Osteoblast (primary cell): ENCODE results near the gene DISC1. TPM values are rescaled to one million over a fixed set of nuclear protein-coding genes. Genes with fewer than 3 reads are reported as not detected.
A peak's percentile ranks its signal among the peaks of the same experiment; 100 is the strongest.

ENCODE experiments used
- DNase-seq: peaks from one replicate; pipeline ENCODE4 v3.0.0; 2011; ENCODE audit warnings: low spot score, mixed read lengths; ENCODE audit not compliant: insufficient read length; ENCODE audit errors: missing footprints
- H2AFZ ChIP-seq: 2 replicates; pipeline ENCODE4 v1.6.0; 2011; ENCODE audit warnings: mild to moderate bottlenecking, low read length
- H3K27ac ChIP-seq: 2 replicates; pipeline ENCODE4 v1.5.1; 2011; ENCODE audit warnings: mild to moderate bottlenecking, low read depth, low read length, moderate library complexity
- H3K27me3 ChIP-seq: 2 replicates; pipeline ENCODE4 v1.6.0; 2012; ENCODE audit warnings: mild to moderate bottlenecking, control low read depth, inconsistent platforms, low read length, moderate library complexity; ENCODE audit not compliant: insufficient read depth
- H3K36me3 ChIP-seq: 2 replicates; pipeline ENCODE4 v1.5.1; 2011; ENCODE audit warnings: mild to moderate bottlenecking, low read length, control low read depth, moderate library complexity; ENCODE audit not compliant: insufficient read depth
- H3K4me1 ChIP-seq: 2 replicates; pipeline ENCODE4 v1.5.1; 2011; ENCODE audit warnings: mild to moderate bottlenecking, low read length, control low read depth, moderate library complexity; ENCODE audit not compliant: insufficient read depth
- H3K4me2 ChIP-seq: 2 replicates; pipeline ENCODE4 v1.6.0; 2011; ENCODE audit warnings: mild to moderate bottlenecking, low read length; ENCODE audit not compliant: insufficient read depth
- H3K4me3 ChIP-seq: fragments of 200-600 bp; sonication (generic); 3 replicates; pipeline ENCODE4 v1.5.1; 2012; ENCODE audit warnings: mild to moderate bottlenecking, low read length, inconsistent platforms; ENCODE audit not compliant: insufficient read depth
- H3K79me2 ChIP-seq: 2 replicates; pipeline ENCODE4 v1.6.0; 2012; ENCODE audit warnings: mild to moderate bottlenecking, low read length, control low read depth, inconsistent platforms; ENCODE audit not compliant: insufficient read depth
- H3K9me3 ChIP-seq: 2 replicates; pipeline ENCODE4 v1.5.1; 2011; ENCODE audit warnings: low read depth, low read length, control low read depth
- H4K20me1 ChIP-seq: 2 replicates; pipeline ENCODE4 v1.6.0; 2012; ENCODE audit warnings: mild to moderate bottlenecking, low read length, control low read depth; ENCODE audit not compliant: insufficient read depth
- CTCF ChIP-seq: IDR thresholded peaks from 2 replicates; pipeline ENCODE4 v1.5.1; 2011; ENCODE audit warnings: mild to moderate bottlenecking, low read depth, low read length, moderate library complexity; ENCODE audit errors: extremely low read depth
- total RNA-seq: library from RNA; depleted of rRNA; stranded (reverse); fragments of >200 nt; gene quantifications from 2 replicates; pipeline ENCODE4 v1.2.3, GENCODE V29; 2012

Gene DISC1
- total RNA-seq, 1 donor, result 11.9 TPM

DNA sequence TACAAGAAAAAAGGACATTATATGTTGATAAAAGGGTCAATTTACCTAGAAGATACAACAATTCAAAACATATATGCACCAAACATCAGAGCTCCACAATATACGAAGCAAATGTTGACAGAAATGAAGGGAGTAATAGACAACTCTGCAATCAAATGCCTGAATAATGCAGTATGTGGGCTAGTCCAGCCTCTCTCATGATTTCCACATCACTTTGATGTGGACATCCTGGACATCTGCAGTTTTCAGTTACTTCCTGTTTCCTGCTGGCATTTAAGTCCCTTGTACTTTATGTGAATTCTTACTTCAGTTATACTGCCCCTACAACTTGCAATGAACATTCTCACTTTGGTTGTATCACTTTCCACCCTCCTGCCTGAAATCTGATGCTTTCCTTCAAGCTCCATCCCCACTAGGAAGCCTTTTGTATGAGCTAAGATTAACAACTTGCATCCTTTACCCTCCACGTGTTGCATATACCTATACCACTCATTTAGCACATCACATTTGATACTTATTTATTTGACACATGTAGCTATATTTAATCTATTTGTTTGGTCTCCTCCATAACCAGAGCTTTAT is 36.7 kb downstream of the DISC1 start:
- H3K4me1 ChIP-seq, result no peaks in the 10 kb centered on the region
- no peaks in the 10 kb centered on the region for H3K36me3 ChIP-seq
- H2AFZ ChIP-seq, result no peak overlapping the region
- no peak for TF ChIP-seq CTCF
- H4K20me1 ChIP-seq, result no peaks in the 10 kb centered on the region
- no peak overlapping the region for H3K4me3 ChIP-seq
- no peaks in the 10 kb centered on the region for H3K27me3 ChIP-seq
- H3K4me2 ChIP-seq, result no peak overlapping the region
- H3K9me3 ChIP-seq, result no peaks in the 10 kb centered on the region
- H3K79me2 ChIP-seq, result no peaks in the 10 kb centered on the region
- no peak overlapping the region for H3K27ac ChIP-seq
- DNase-seq, result no peak

DNA sequence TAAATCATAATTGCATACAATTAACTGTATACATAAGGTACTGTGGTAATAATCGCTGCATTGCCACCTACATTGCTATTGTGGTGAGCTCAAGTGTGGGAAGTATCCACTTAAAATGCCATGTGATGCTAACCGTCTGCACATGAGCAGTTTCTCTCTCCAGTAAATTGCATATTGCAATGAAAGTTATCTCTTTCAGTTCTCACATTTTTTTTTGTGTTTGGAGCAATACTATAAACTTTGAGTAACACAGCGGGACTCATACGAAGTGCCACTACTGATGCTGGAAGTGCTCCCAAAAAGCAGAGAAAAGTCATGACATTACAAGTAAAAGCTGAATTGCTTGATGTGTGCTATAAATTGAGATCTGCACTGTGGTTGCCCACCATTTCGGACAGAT is 38.5 kb downstream of the DISC1 start:
- Histone ChIP-seq H4K20me1 (no peaks in the 10 kb centered on the region), H3K4me2 (no peak overlapping the region), H3K79me2 (no peaks in the 10 kb centered on the region), H3K4me1 (no peaks in the 10 kb centered on the region), H3K36me3 (no peaks in the 10 kb centered on the region), H3K4me3 (no peak overlapping the region), H3K9me3 (no peaks in the 10 kb centered on the region), H2AFZ (no peak overlapping the region), H3K27me3 (no peaks in the 10 kb centered on the region), H3K27ac (no peak overlapping the region)
- no peak for TF ChIP-seq CTCF
- no peak for DNase-seq

- H4K20me1 ChIP-seq, result no peaks in the 10 kb centered on the region
- H3K27me3 ChIP-seq, result no peaks in the 10 kb centered on the region
- H3K4me3 ChIP-seq, result no peak overlapping the region
- no peak overlapping the region for H3K4me2 ChIP-seq
- H3K9me3 ChIP-seq, result no peaks in the 10 kb centered on the region
- H3K27ac ChIP-seq, result no peak overlapping the region
- no peak for DNase-seq
- H3K36me3 ChIP-seq, result no peaks in the 10 kb centered on the region
- no peak overlapping the region for H2AFZ ChIP-seq
- no peaks in the 10 kb centered on the region for H3K4me1 ChIP-seq
- no peaks in the 10 kb centered on the region for H3K79me2 ChIP-seq
- no peak for TF ChIP-seq CTCF
Observed at GRCh38 chr1:231665726-231666125, 39.1 kb downstream of the DISC1 start.

GRCh38 chr1:231666220-231666936 is 39.8 kb downstream of the DISC1 start:
- no peaks in the 10 kb centered on the region for H3K79me2 ChIP-seq
- no peaks in the 10 kb centered on the region for H3K27me3 ChIP-seq
- no peaks in the 10 kb centered on the region for H3K36me3 ChIP-seq
- H2AFZ ChIP-seq, result no peak overlapping the region
- H3K4me2 ChIP-seq, result no peak overlapping the region
- no peak overlapping the region for H3K4me3 ChIP-seq
- no peaks in the 10 kb centered on the region for H3K9me3 ChIP-seq
- no peaks in the 10 kb centered on the region for H4K20me1 ChIP-seq
- peak; percentile 34 for DNase-seq
- TF ChIP-seq CTCF, result no peak
- no peaks in the 10 kb centered on the region for H3K4me1 ChIP-seq
- H3K27ac ChIP-seq, result no peak overlapping the region
